GM18861 (cell line): ENCODE measurements around the gene SLC2A13.
A peak's percentile ranks its signal among the peaks of the same experiment; 100 is the strongest.

Source experiments
- ATAC-seq: cut with Tn5 transposase; IDR thresholded peaks from one replicate; pipeline ENCODE4 v1.9.1; 2021; ENCODE audit not compliant: unreplicated experiment

The SLC2A13 gene

GRCh38 chr12:40002178-40003169 is 103.4 kb downstream of the SLC2A13 start:
- ATAC-seq, result no peak

DNA sequence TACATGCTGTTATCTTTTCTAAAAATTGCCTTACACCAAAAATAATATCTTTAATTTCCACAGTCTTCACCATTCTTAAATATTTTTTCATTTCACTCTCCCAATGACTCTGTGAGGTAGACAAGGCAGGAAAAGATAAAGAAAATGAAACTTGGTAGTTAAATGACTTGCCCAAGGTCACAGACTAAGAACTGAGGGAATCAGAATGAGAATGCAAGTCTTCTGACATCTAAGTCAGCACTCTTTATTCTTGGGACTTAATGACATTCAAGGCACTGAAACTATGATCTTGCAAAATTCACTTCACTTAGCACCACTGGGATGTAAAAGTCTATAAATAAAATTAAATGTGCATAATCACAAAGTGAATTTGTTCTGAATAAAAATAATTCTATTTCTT is 104.5 kb downstream of the SLC2A13 start:
- no peak for ATAC-seq

GRCh38 chr12:40000884-40001283 is 105.0 kb downstream of the SLC2A13 start:
- ATAC-seq, result no peak

DNA sequence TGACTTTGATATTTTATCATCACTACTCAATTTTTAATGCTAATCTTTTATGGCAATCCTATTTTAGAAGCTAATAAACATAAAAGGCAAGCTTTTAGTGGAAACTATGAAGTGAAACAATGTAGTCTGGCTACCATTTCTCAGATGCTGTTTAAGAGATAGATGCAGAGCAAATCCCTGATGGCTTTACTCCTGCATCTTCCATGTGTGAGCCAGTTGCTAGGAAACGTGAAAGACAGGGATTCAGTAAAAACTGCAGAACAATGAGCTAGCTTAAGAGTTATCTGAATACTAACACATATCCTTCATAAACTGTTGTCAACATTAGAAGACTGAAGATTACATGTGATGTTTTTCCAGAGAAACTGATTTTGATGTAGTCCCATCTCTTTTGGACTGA is 112.6 kb downstream of the SLC2A13 start:
- ATAC-seq, result no peak

DNA sequence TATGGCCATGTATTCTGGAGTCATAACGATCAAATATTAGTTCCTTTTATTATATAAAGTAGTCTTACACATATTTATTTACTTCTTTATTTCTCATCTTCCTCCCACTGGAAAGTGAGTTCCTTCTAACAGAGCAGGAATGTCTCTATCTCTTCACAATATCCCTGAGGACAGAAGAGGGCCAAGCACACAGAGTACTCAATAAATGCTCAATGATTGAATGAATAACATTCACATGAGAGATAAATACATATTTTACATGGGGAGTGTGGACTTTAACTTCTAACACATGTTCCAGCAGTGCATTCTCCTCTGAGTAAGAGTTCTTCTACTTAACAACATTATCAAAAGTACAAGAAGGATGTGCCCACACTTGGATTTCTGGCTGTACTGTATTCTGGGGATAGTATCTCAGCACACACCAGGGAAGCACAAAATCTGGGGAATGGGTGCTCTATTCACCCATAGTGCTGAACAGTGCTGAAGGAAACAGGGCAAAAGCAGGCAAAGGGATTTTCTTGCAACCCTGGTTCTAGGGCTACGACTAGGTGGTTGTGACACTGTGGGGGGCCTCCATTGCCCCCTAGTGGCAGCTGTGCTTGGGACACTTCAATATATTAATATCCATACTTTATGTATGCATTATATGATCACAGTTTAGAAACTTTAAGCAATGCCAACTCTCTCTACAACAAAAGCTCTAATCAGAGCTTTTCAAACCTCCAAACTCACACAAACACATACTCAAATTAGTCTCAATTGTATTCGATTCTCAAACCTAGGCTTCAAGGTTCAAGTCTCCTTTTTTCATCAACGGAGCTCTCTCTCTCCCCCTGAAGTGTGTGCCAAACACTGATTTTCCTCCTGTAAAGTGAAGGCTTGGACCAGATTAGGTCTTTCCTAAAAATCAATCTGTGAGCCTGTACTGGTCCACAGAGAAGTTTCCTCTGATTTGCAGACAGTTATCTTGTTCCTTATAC is 115.5 kb downstream of the SLC2A13 start:
- peak; percentile 91 for ATAC-seq

GRCh38 chr12:39989501-39989900 is 116.4 kb downstream of the SLC2A13 start:
- ATAC-seq, result no peak

GRCh38 chr12:39988574-39988973 is 117.3 kb downstream of the SLC2A13 start:
- ATAC-seq, result no peak

- ATAC-seq, result no peak
Observed at GRCh38 chr12:39986674-39987073, 119.2 kb downstream of the SLC2A13 start.

DNA sequence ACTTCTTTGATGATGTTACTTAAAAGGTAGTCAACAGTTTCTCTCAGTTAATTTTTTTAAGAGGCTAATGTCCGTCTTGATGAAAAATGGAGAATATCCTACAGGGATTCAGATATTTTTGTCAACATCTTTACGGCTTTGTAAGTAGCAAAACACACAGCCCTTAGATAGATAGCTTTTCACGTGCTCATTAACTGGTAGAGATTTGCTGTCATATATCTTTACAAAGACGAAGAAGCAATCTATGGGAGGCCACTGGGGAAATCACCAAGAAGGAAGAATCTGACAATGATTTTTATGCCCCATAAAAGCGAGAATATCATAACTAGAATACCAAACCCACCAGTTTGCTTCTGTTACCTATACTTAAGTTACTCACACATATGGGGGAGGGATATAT is 121.2 kb downstream of the SLC2A13 start:
- ATAC-seq, result no peak

DNA sequence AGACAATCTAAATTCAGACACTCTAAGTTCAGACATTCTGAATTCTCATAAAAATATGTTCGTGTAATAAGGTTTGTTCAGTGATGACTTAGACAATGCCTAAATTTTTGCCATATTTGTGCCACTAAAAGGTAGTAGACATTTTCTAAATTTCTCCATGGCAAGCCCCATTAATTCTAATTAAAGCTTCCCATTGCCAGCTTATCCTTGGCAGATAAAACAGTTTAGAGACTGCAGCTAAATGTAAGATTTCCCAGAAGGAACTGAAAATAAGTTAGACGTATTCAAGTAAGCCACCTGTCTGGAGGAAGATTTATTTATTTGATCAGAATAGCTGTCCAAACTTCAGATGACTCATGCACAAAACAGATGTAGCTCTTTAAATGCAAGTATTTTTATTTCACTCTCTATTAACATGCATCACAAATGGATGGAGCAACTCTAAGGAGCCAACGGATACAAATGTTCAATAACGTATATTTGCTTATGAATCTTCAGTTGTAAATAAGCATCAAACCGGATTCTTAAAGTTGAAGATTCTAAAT is 130.4 kb downstream of the SLC2A13 start:
- ATAC-seq, result no peak

- no peak for ATAC-seq
Observed at GRCh38 chr12:39972119-39972518, 133.8 kb downstream of the SLC2A13 start.

DNA sequence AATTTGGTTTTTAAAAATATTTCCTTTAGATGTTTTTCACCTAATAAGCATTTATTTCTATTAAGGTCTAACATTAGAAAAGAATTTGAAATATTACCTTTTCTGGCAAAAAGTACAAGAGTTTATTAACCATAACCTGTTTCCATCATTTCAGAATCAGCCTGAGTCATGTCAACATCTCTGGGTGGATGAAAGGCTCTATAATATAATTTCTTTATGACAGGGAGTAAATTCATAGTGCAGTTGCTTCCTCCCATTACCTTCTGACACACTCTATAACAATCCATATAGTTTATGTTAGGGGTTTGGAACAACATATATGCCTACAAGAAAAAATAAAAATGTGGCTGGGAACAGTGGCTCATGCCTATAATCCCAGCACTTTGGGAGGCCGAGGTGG is 134.5 kb downstream of the SLC2A13 start:
- ATAC-seq, result no peak

GRCh38 chr12:39966721-39967120 is 139.2 kb downstream of the SLC2A13 start:
- no peak for ATAC-seq

- ATAC-seq, result no peak
Observed at GRCh38 chr12:39966256-39966655, 139.6 kb downstream of the SLC2A13 start.

- ATAC-seq, result no peak
Observed at GRCh38 chr12:39959467-39959866, 146.4 kb downstream of the SLC2A13 start.

GRCh38 chr12:39959031-39959430 is 146.8 kb downstream of the SLC2A13 start:
- no peak for ATAC-seq

DNA sequence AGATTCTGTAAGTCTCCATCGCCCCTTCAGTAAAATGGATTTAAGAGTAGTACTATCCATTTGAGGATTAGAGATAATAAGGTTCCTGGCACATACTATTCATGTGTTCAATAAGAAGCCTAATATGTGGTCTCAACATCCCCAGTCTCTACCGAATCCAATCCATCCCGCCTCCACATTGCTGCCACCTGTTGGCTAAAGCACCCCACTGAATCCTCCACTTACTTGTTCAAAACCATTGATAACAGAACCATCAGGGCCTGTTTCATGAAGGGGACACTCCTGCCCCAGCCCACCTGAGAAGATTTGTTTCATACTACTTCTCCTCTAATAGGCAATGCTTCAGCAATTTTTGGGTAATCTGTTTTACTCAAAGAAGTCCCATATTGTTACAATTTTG is 147.5 kb downstream of the SLC2A13 start:
- ATAC-seq, result no peak

DNA sequence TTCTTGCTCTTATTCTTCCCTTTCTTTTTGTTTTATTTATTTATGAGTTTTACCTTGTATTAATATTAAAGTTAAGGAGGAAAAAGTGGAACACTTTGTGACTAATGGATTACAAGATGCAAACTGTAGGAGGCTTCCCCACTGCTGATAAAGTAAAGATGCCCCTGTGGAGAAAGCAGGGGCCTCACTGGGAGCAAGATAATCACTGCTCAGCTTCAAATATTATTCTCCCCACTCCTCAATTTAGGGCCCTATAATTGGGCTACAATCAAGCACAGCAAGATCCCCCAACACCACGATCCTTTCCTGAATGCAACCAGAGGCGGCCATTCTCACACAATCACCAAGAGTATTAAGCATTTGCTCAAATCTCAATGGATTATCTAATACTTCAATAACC is 149.2 kb downstream of the SLC2A13 start:
- ATAC-seq, result no peak

DNA sequence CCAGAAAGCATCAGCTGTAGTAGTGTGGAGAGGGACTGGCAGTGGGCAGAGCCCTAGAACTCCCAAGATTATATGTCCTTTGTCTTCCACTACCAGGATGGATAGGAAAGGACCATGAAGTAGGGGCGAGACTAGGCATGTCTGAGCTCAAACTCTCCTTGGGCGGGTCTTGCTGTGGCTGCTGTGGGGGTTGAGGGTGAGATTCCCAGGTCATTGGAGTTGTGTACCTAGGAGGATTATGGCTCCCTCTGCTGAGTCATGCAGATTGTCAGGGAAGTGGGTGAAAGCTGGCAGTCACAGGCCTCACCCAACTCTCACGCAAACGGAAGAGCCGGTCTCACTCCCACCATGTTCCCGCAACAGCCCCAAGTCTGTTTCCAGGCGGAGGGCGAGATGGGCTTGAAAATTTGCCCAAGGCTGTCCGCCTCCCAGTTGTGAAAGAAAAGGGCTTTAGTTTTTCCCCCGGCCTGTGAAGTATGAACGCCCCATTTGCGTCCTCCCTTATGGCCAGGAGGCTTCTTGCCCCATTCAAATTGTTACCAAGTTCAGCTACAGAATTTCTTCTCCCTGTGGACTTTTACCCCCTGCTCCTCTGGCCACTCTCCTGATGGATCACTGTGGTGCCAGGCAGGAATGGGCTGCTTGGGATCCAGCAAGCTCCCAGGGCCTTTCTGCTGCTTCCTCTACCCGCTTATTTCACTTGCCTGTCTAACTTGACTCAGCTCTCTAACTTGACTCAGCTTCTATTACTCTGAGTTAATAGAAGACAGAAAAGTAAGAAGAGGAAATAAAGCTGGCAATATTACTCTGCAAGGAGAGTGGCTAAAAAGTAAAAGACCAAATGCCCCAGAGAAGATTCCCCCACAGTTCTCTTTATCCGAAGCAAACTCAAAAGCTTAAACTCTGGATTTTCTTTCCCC is 159.3 kb downstream of the SLC2A13 start:
- no peak for ATAC-seq

DNA sequence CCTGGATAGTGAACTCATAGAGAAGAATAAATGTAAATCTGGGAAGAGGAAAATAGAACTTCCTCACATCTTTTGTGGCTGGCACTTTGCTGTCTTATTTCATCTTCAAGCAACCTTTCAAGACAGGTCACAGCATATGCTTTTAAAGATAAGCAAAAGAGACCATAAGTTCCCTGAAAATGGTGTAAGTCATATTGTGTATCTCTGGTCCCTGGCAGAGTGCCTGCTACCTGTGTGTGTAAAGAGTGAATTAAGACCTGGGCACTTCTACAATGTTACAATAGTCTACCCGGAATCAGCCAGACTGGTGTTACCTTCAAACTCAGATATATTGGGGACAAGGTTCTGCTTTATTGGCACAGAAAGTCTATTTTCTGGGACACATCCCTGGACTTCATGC is 168.8 kb downstream of the SLC2A13 start:
- no peak for ATAC-seq
